Panc1 (cell line): ENCODE data around the gene SLC66A2.

Source experiments
- CTCF ChIP-seq: fragments of 450-650 bp; IDR thresholded peaks from 2 replicates; pipeline ENCODE4 v1.5.1; 2017; ENCODE audit warnings: mild to moderate bottlenecking
- POLR2AphosphoS5 ChIP-seq: IDR thresholded peaks from 2 replicates; pipeline ENCODE4 v1.6.1; 2012; ENCODE audit warnings: mild to moderate bottlenecking, low read depth, low read length, moderate library complexity
- TCF7L2 ChIP-seq: IDR thresholded peaks from 2 replicates; pipeline ENCODE4 v1.6.1; 2011; ENCODE audit warnings: mild to moderate bottlenecking, low read depth, low read length, inconsistent platforms
- TF ChIP-seq, protein P1 (sequence below), 2 experiments: IDR thresholded peaks; 2 replicates each; pipeline ENCODE4 v1.6.1; 2011 to 2012; ENCODE audit warnings: low read depth in 2 of 2, control low read depth in 1 of 2, low read length in 1 of 2, mild to moderate bottlenecking in 1 of 2, moderate library complexity in 1 of 2; ENCODE audit not compliant: insufficient read depth in 1 of 2

GRCh38 chr18:79887181-79888000 is 64.1 kb downstream of the SLC66A2 start:
- TF ChIP-seq POLR2AphosphoS5 (no peak), CTCF (no peak), TCF7L2 (no peak)
- TF ChIP-seq, protein P1, sequence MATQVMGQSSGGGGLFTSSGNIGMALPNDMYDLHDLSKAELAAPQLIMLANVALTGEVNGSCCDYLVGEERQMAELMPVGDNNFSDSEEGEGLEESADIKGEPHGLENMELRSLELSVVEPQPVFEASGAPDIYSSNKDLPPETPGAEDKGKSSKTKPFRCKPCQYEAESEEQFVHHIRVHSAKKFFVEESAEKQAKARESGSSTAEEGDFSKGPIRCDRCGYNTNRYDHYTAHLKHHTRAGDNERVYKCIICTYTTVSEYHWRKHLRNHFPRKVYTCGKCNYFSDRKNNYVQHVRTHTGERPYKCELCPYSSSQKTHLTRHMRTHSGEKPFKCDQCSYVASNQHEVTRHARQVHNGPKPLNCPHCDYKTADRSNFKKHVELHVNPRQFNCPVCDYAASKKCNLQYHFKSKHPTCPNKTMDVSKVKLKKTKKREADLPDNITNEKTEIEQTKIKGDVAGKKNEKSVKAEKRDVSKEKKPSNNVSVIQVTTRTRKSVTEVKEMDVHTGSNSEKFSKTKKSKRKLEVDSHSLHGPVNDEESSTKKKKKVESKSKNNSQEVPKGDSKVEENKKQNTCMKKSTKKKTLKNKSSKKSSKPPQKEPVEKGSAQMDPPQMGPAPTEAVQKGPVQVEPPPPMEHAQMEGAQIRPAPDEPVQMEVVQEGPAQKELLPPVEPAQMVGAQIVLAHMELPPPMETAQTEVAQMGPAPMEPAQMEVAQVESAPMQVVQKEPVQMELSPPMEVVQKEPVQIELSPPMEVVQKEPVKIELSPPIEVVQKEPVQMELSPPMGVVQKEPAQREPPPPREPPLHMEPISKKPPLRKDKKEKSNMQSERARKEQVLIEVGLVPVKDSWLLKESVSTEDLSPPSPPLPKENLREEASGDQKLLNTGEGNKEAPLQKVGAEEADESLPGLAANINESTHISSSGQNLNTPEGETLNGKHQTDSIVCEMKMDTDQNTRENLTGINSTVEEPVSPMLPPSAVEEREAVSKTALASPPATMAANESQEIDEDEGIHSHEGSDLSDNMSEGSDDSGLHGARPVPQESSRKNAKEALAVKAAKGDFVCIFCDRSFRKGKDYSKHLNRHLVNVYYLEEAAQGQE (IDR thresholded peaks at IDR 0.05; ENCODE audit: insufficient read depth in 1 of 2, low read depth in 2 of 2, low read length in 1 of 2), result no peak
